GM23338 (cell line): ENCODE measurements around the gene MYOM3. TPM values are rescaled to one million over a fixed set of nuclear protein-coding genes. Genes with fewer than 3 reads are reported as not detected.

ENCODE experiments used
- ATAC-seq: fragments of 200-7000 bp; cut with Tn5 transposase; 3 replicates; pipeline ENCODE4 v1.9.1; 2020
- DNase-seq: peaks from one replicate; pipeline ENCODE4 v3.0.0-alpha.2; 2015; ENCODE audit warnings: low spot score
- H2AFZ ChIP-seq: fragments of 200-600 bp; sonication (generic); 2 replicates; pipeline ENCODE4 v1.8.0; 2016; ENCODE audit warnings: antibody characterized with exemption, mild to moderate bottlenecking, moderate library complexity
- H3F3A ChIP-seq: fragments of 200-600 bp; sonication (generic); replicated peaks from 2 replicates; pipeline ENCODE4 v1.8.0; 2017; ENCODE audit warnings: antibody characterized with exemption, mixed run types, low read depth
- H3K27ac ChIP-seq: fragments of 200-600 bp; sonication (generic); 2 replicates; pipeline ENCODE4 v1.6.1; 2016; ENCODE audit warnings: low read depth
- H3K27me3 ChIP-seq: fragments of 200-600 bp; sonication (generic); 2 replicates; pipeline ENCODE4 v1.8.0; 2016; ENCODE audit warnings: mild to moderate bottlenecking, mixed run types, moderate library complexity; ENCODE audit not compliant: insufficient read depth
- H3K36me3 ChIP-seq: fragments of 200-600 bp; sonication (generic); 2 replicates; pipeline ENCODE4 v1.8.0; 2016; ENCODE audit warnings: mild to moderate bottlenecking; ENCODE audit not compliant: insufficient read depth
- H3K4me1 ChIP-seq: fragments of 200-600 bp; sonication (generic); 2 replicates; pipeline ENCODE4 v1.8.0; 2016; ENCODE audit warnings: mild to moderate bottlenecking, moderate library complexity; ENCODE audit not compliant: insufficient read depth
- H3K4me2 ChIP-seq: fragments of 200-600 bp; sonication (generic); 2 replicates; pipeline ENCODE4 v1.7.1; 2017; ENCODE audit warnings: mixed run types
- H3K4me3 ChIP-seq: fragments of 200-600 bp; sonication (generic); 2 replicates; pipeline ENCODE4 v1.6.1; 2016; ENCODE audit warnings: mixed run types
- H3K79me2 ChIP-seq: fragments of 200-600 bp; sonication (generic); replicated peaks from 2 replicates; pipeline ENCODE4 v1.8.0; 2017; ENCODE audit warnings: mild to moderate bottlenecking; ENCODE audit not compliant: insufficient read depth
- H3K9me2 ChIP-seq: fragments of 200-600 bp; sonication (generic); 2 replicates; pipeline ENCODE4 v1.8.0; 2017; ENCODE audit not compliant: insufficient read depth
- H4K20me1 ChIP-seq: fragments of 200-600 bp; sonication (generic); replicated peaks from 2 replicates; pipeline ENCODE4 v1.8.0; 2017; ENCODE audit warnings: mild to moderate bottlenecking; ENCODE audit not compliant: insufficient read depth
- H3K27ac Mint-ChIP-seq: 2 replicates; pipeline ENCODE4 v1.8.0; 2020; ENCODE audit warnings: inconsistent platforms, mild to moderate bottlenecking, moderate library complexity, mixed read lengths
- H3K27me3 Mint-ChIP-seq: 3 replicates; pipeline ENCODE4 v1.8.0; 2022; ENCODE audit warnings: low read depth, mild to moderate bottlenecking, moderate library complexity, mixed read lengths, inconsistent platforms; ENCODE audit not compliant: insufficient read depth, poor library complexity
- H3K36me3 Mint-ChIP-seq: 3 replicates; pipeline ENCODE4 v1.8.0; 2021; ENCODE audit warnings: low read depth, mild to moderate bottlenecking, inconsistent platforms, moderate library complexity, mixed read lengths
- H3K4me1 Mint-ChIP-seq: 3 replicates; pipeline ENCODE4 v1.8.0; 2020; ENCODE audit warnings: mild to moderate bottlenecking, inconsistent platforms, mixed read lengths
- H3K4me3 Mint-ChIP-seq: 3 replicates; pipeline ENCODE4 v1.8.0; 2021; ENCODE audit warnings: moderate library complexity, mild to moderate bottlenecking, inconsistent platforms, mixed read lengths
- H3K9me3 Mint-ChIP-seq: 3 replicates; pipeline ENCODE4 v1.8.0; 2020; ENCODE audit warnings: moderate library complexity, mild to moderate bottlenecking, inconsistent platforms, mixed read lengths
- CREB1 ChIP-seq: fragments of 250-450 bp; sonication (Bioruptor Pico); IDR thresholded peaks from 2 replicates; pipeline ENCODE4 v1.5.0; 2020; ENCODE audit warnings: low read depth, mild to moderate bottlenecking, moderate library complexity
- EZH2 ChIP-seq: fragments of 200-600 bp; sonication (generic); IDR thresholded peaks from one replicate; pipeline ENCODE4 v1.8.0; 2017; ENCODE audit warnings: antibody characterized with exemption, mild to moderate bottlenecking, low read depth; ENCODE audit not compliant: unreplicated experiment
- EZH2phosphoT487 ChIP-seq: fragments of 200-600 bp; sonication (generic); IDR thresholded peaks from one replicate; pipeline ENCODE4 v1.8.1; 2018; ENCODE audit warnings: antibody characterized with exemption; ENCODE audit not compliant: unreplicated experiment
- JUNB ChIP-seq: IDR thresholded peaks from one replicate; pipeline ENCODE4 v1.6.1; 2016; ENCODE audit warnings: antibody characterized with exemption; ENCODE audit not compliant: unreplicated experiment
- NANOG ChIP-seq: IDR thresholded peaks from 2 replicates; pipeline ENCODE4 v1.6.1; 2016; ENCODE audit warnings: antibody characterized with exemption, borderline replicate concordance
- POLR2AphosphoS5 ChIP-seq: IDR thresholded peaks from 2 replicates; pipeline ENCODE4 v1.6.1; 2016; ENCODE audit warnings: antibody characterized with exemption, low read depth
- STAT1 ChIP-seq: IDR thresholded peaks from one replicate; pipeline ENCODE4 v1.6.1; 2016; ENCODE audit warnings: antibody characterized with exemption; ENCODE audit not compliant: unreplicated experiment
- ZNF114 ChIP-seq: fragments of 250-450 bp; sonication (Bioruptor Pico); IDR thresholded peaks from 2 replicates; pipeline ENCODE4 v1.5.0; 2020; ENCODE audit warnings: mild to moderate bottlenecking, moderate library complexity
- ZNF331 ChIP-seq: fragments of 250-450 bp; sonication (Bioruptor Pico); IDR thresholded peaks from 2 replicates; pipeline ENCODE4 v1.5.0; 2020; ENCODE audit warnings: low read depth, mild to moderate bottlenecking, moderate library complexity
- polyA plus RNA-seq: library from polyadenylated mRNA; unstranded; fragments of >200 nt; fragmentation: Nextera tagmentation; extraction: Ambion mirVana; gene quantifications from 2 replicates; pipeline ENCODE4 v1.2.1, GENCODE V29; 2016
- total RNA-seq: library from RNA; depleted of rRNA; stranded (reverse); fragments of >200 nt; shearing (Covaris generic); gene quantifications from 2 replicates; pipeline ENCODE4 v1.2.3, GENCODE V29; 2014
- TF ChIP-seq, protein P1 (sequence below): IDR thresholded peaks from one replicate; pipeline ENCODE4 v1.6.1; 2018; ENCODE audit warnings: antibody characterized with exemption; ENCODE audit not compliant: unreplicated experiment
- TF ChIP-seq, protein P2 (sequence below): IDR thresholded peaks from 2 replicates; pipeline ENCODE4 v1.6.1; 2016; ENCODE audit warnings: antibody characterized with exemption
- TF ChIP-seq, protein P3 (sequence below), 2 experiments: fragments of 200-600 bp in 1 of 2; sonication (generic) in 1 of 2; conservative IDR thresholded peaks; 2 replicates each; pipeline versions ENCODE4 v1.5.1 to v1.6.1; 2016 to 2017; ENCODE audit warnings: antibody characterized with exemption in 2 of 2, low read depth in 2 of 2, mild to moderate bottlenecking in 2 of 2, moderate library complexity in 1 of 2
- TF ChIP-seq, protein P4 (sequence below): fragments of 250-450 bp; sonication (Bioruptor Pico); IDR thresholded peaks from 2 replicates; pipeline ENCODE4 v1.5.0; 2020; ENCODE audit warnings: mild to moderate bottlenecking, moderate library complexity

MYOM3 gene
- total and polyA plus RNA-seq, 2 experiments from 2014 or later: not detected

DNA sequence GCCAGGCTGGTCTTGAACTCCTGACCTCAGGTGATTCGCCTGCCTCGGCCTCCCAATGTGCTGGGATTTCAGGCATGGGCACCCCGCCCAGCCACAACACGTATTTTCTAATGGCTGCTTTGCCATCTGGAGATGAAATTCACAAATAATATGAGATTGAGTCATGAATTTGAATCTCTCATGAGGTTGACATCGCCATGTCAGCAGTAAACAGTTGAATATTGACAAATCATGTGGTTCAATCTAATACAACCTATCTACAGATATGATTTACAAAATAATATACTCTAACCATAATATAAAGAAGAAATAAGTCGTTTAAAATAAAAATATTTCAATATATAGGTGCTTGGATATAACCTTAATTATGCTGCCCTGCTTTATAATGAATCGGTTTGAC lies 42.1 kb downstream of the MYOM3 start:
- Mint-ChIP-seq H3K36me3 (no peaks in the 10 kb centered on the region), H3K27me3 (no peaks in the 10 kb centered on the region), H3K9me3 (no peaks in the 10 kb centered on the region), H3K27ac (no peak overlapping the region), H3K4me1 (peaks cover 11% of the 10 kb centered on the region; the same call in 2 of the 3 replicates), H3K4me3 (no peak overlapping the region)
- H3K36me3 ChIP-seq: no peaks in the 10 kb centered on the region
- no peaks in the 10 kb centered on the region for H3K79me2 ChIP-seq
- H3K4me3 ChIP-seq: no peak overlapping the region
- no peaks in the 10 kb centered on the region for H3K9me2 ChIP-seq
- H3K4me1 ChIP-seq: peaks cover 5% of the 10 kb centered on the region
- H3K4me2 ChIP-seq: no peak overlapping the region
- no peaks in the 10 kb centered on the region for H3K27me3 ChIP-seq
- H2AFZ ChIP-seq: no peak overlapping the region
- no peak for TF ChIP-seq NANOG
- no peak for TF ChIP-seq EZH2
- no peak for TF ChIP-seq ZNF331 (CRISPR knock-in tag)
- no peak for TF ChIP-seq ZNF114
- TF ChIP-seq POLR2AphosphoS5: no peak
- no peak for TF ChIP-seq STAT1
- TF ChIP-seq, protein P1, sequence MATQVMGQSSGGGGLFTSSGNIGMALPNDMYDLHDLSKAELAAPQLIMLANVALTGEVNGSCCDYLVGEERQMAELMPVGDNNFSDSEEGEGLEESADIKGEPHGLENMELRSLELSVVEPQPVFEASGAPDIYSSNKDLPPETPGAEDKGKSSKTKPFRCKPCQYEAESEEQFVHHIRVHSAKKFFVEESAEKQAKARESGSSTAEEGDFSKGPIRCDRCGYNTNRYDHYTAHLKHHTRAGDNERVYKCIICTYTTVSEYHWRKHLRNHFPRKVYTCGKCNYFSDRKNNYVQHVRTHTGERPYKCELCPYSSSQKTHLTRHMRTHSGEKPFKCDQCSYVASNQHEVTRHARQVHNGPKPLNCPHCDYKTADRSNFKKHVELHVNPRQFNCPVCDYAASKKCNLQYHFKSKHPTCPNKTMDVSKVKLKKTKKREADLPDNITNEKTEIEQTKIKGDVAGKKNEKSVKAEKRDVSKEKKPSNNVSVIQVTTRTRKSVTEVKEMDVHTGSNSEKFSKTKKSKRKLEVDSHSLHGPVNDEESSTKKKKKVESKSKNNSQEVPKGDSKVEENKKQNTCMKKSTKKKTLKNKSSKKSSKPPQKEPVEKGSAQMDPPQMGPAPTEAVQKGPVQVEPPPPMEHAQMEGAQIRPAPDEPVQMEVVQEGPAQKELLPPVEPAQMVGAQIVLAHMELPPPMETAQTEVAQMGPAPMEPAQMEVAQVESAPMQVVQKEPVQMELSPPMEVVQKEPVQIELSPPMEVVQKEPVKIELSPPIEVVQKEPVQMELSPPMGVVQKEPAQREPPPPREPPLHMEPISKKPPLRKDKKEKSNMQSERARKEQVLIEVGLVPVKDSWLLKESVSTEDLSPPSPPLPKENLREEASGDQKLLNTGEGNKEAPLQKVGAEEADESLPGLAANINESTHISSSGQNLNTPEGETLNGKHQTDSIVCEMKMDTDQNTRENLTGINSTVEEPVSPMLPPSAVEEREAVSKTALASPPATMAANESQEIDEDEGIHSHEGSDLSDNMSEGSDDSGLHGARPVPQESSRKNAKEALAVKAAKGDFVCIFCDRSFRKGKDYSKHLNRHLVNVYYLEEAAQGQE: no peak
- TF ChIP-seq, protein P2, sequence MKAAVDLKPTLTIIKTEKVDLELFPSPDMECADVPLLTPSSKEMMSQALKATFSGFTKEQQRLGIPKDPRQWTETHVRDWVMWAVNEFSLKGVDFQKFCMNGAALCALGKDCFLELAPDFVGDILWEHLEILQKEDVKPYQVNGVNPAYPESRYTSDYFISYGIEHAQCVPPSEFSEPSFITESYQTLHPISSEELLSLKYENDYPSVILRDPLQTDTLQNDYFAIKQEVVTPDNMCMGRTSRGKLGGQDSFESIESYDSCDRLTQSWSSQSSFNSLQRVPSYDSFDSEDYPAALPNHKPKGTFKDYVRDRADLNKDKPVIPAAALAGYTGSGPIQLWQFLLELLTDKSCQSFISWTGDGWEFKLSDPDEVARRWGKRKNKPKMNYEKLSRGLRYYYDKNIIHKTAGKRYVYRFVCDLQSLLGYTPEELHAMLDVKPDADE: no peak
- no peak for TF ChIP-seq JUNB
- TF ChIP-seq, protein P3, sequence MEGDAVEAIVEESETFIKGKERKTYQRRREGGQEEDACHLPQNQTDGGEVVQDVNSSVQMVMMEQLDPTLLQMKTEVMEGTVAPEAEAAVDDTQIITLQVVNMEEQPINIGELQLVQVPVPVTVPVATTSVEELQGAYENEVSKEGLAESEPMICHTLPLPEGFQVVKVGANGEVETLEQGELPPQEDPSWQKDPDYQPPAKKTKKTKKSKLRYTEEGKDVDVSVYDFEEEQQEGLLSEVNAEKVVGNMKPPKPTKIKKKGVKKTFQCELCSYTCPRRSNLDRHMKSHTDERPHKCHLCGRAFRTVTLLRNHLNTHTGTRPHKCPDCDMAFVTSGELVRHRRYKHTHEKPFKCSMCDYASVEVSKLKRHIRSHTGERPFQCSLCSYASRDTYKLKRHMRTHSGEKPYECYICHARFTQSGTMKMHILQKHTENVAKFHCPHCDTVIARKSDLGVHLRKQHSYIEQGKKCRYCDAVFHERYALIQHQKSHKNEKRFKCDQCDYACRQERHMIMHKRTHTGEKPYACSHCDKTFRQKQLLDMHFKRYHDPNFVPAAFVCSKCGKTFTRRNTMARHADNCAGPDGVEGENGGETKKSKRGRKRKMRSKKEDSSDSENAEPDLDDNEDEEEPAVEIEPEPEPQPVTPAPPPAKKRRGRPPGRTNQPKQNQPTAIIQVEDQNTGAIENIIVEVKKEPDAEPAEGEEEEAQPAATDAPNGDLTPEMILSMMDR (conservative IDR thresholded peaks at IDR 0.05; ENCODE audit: low read depth in 2 of 2): no peak
- no peak for TF ChIP-seq CREB1 (CRISPR knock-in tag)
- no peak for TF ChIP-seq EZH2phosphoT487
- TF ChIP-seq, protein P4, sequence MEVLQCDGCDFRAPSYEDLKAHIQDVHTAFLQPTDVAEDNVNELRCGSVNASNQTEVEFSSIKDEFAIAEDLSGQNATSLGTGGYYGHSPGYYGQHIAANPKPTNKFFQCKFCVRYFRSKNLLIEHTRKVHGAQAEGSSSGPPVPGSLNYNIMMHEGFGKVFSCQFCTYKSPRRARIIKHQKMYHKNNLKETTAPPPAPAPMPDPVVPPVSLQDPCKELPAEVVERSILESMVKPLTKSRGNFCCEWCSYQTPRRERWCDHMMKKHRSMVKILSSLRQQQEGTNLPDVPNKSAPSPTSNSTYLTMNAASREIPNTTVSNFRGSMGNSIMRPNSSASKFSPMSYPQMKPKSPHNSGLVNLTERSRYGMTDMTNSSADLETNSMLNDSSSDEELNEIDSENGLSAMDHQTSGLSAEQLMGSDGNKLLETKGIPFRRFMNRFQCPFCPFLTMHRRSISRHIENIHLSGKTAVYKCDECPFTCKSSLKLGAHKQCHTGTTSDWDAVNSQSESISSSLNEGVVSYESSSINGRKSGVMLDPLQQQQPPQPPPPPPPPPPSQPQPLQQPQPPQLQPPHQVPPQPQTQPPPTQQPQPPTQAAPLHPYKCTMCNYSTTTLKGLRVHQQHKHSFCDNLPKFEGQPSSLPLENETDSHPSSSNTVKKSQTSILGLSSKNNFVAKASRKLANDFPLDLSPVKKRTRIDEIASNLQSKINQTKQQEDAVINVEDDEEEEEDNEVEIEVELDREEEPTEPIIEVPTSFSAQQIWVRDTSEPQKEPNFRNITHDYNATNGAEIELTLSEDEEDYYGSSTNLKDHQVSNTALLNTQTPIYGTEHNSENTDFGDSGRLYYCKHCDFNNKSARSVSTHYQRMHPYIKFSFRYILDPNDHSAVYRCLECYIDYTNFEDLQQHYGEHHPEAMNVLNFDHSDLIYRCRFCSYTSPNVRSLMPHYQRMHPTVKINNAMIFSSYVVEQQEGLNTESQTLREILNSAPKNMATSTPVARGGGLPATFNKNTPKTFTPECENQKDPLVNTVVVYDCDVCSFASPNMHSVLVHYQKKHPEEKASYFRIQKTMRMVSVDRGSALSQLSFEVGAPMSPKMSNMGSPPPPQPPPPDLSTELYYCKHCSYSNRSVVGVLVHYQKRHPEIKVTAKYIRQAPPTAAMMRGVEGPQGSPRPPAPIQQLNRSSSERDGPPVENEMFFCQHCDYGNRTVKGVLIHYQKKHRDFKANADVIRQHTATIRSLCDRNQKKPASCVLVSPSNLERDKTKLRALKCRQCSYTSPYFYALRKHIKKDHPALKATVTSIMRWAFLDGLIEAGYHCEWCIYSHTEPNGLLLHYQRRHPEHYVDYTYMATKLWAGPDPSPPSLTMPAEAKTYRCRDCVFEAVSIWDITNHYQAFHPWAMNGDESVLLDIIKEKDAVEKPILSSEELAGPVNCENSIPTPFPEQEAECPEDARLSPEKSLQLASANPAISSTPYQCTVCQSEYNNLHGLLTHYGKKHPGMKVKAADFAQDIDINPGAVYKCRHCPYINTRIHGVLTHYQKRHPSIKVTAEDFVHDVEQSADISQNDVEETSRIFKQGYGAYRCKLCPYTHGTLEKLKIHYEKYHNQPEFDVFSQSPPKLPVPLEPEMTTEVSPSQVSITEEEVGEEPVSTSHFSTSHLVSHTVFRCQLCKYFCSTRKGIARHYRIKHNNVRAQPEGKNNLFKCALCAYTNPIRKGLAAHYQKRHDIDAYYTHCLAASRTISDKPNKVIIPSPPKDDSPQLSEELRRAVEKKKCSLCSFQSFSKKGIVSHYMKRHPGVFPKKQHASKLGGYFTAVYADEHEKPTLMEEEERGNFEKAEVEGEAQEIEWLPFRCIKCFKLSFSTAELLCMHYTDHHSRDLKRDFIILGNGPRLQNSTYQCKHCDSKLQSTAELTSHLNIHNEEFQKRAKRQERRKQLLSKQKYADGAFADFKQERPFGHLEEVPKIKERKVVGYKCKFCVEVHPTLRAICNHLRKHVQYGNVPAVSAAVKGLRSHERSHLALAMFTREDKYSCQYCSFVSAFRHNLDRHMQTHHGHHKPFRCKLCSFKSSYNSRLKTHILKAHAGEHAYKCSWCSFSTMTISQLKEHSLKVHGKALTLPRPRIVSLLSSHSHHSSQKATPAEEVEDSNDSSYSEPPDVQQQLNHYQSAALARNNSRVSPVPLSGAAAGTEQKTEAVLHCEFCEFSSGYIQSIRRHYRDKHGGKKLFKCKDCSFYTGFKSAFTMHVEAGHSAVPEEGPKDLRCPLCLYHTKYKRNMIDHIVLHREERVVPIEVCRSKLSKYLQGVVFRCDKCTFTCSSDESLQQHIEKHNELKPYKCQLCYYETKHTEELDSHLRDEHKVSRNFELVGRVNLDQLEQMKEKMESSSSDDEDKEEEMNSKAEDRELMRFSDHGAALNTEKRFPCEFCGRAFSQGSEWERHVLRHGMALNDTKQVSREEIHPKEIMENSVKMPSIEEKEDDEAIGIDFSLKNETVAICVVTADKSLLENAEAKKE: no peak
- DNase-seq (no peak), ATAC-seq (no peak)
- H4K20me1 ChIP-seq: no peaks in the 10 kb centered on the region
- H3K27ac ChIP-seq: no peak overlapping the region
- H3F3A ChIP-seq: no peaks in the 10 kb centered on the region
